ENCODE data around the gene ZNF212.

- no peak for TF ChIP-seq POLR2A (IDR thresholded peaks at IDR 0.05; ENCODE audit: low read length)
- TF ChIP-seq GATA1 (IDR thresholded peaks at IDR 0.05; ENCODE audit: low read depth, low read length) = no peak
These were observed 40.0 kb upstream of the ZNF212 start for GRCh38 chr7:149199234-149199995.
